GM12874 (cell line): ENCODE measurements around the gene NUDT1.

Experiments
- CTCF ChIP-seq: IDR thresholded peaks from 2 replicates; pipeline ENCODE4 v1.5.1; 2011; ENCODE audit warnings: low read depth, mild to moderate bottlenecking, control low read depth, low read length, moderate library complexity; ENCODE audit not compliant: insufficient read depth

NUDT1 gene

GRCh38 chr7:2276107-2276506 lies 34.1 kb downstream of the NUDT1 start:
- TF ChIP-seq CTCF, result no peak

- TF ChIP-seq CTCF, result no peak
Measured at GRCh38 chr7:2278026-2278425, 36.0 kb downstream of the NUDT1 start.

- no peak for TF ChIP-seq CTCF
Measured at GRCh38 chr7:2279896-2280295, 37.9 kb downstream of the NUDT1 start.

GRCh38 chr7:2280424-2280823 lies 38.4 kb downstream of the NUDT1 start:
- no peak for TF ChIP-seq CTCF

GRCh38 chr7:2281541-2281940 lies 39.5 kb downstream of the NUDT1 start:
- no peak for TF ChIP-seq CTCF

GRCh38 chr7:2282185-2282751 lies 40.2 kb downstream of the NUDT1 start:
- no peak for TF ChIP-seq CTCF

- TF ChIP-seq CTCF, result no peak
Measured at GRCh38 chr7:2283074-2283473, 41.0 kb downstream of the NUDT1 start.
